Activated CD8-positive, alpha-beta T cell treated with anti-CD3 and anti-CD28 coated beads for 36 hours (primary cell): ENCODE data around the gene TM4SF4. TPM values are rescaled to one million over a fixed set of nuclear protein-coding genes. Genes with fewer than 3 reads are reported as not detected.
"Not testable (repeated sequence)": the region's sequence is repeated elsewhere in the genome, so short reads cannot be mapped to it uniquely, and the experiment has no call there.

ENCODE experiments used
- ATAC-seq: fragments of 200-7000 bp; cut with Tn5 transposase; one replicate; pipeline ENCODE4 v1.10.0; 2021; ENCODE audit warnings: mild to moderate bottlenecking, moderate library complexity
- CTCF ChIA-PET: fragments of 350-600 bp; sonication (Branson Sonifier 250); formaldehyde crosslinking; loops from one replicate; lab custom pipeline; 2021; ENCODE audit warnings: antibody characterized with exemption; lab: Charles Lee
- POLR2A ChIA-PET: fragments of 350-600 bp; sonication (Branson Sonifier 250); formaldehyde crosslinking; loops from one replicate; lab custom pipeline; 2021; ENCODE audit warnings: antibody characterized with exemption; lab: Charles Lee
- DNase-seq: peaks from one replicate; pipeline ENCODE4 v3.0.0-alpha.2; 2020
- H3K27ac Mint-ChIP-seq: one replicate; pipeline ENCODE4 v1.8.0; 2021; ENCODE audit warnings: mild to moderate bottlenecking, mixed read lengths
- H3K27me3 Mint-ChIP-seq: one replicate; pipeline ENCODE4 v1.8.0; 2021; ENCODE audit warnings: mixed read lengths
- H3K36me3 Mint-ChIP-seq: one replicate; pipeline ENCODE4 v1.8.0; 2021; ENCODE audit warnings: low read depth, mixed read lengths
- H3K4me1 Mint-ChIP-seq: one replicate; pipeline ENCODE4 v1.8.0; 2021; ENCODE audit warnings: low read depth, mixed read lengths
- H3K4me3 Mint-ChIP-seq: one replicate; pipeline ENCODE4 v1.8.0; 2021; ENCODE audit warnings: mild to moderate bottlenecking, moderate library complexity, mixed read lengths
- H3K9me3 Mint-ChIP-seq: one replicate; pipeline ENCODE4 v1.8.0; 2021; ENCODE audit warnings: mixed read lengths
- intact Hi-C: fragments of 100-400 bp; cut with micrococcal nuclease; formaldehyde crosslinking; loops from one replicate; pipeline ENCODE4 v1.10.0; 2022
- total RNA-seq, 2 experiments: library from RNA; stranded (reverse); gene quantifications; one replicate each; pipeline ENCODE4 v1.2.3, GENCODE V29; 2021
- TF ChIP-seq, protein P1 (sequence below): fragments of 200-600 bp; IDR thresholded peaks from one replicate; pipeline ENCODE4 v1.8.0; 2022; ENCODE audit warnings: antibody characterized with exemption, mild to moderate bottlenecking

Gene TM4SF4
- total RNA-seq, 2 experiments from 2014 or later = not detected

DNA sequence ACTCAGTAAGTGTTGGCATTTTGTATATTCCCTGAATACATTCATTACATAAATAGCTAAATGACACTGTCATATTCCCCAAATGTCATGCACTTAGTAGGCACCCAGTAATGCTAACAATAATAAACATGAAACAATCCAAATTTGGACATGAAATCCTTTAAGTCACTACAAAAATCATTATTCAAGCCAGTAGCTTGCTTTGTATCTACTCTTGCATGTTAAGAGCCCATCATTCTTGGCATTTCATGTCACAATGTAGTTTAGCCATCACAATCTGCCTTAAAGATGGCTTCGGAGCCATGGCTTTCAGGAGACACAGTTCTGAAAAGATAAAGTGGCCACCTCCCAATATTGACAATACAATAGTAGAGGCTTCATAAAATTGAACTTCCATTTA, 32.9 kb upstream of the TM4SF4 start:
- ChIA-PET CTCF (no interaction called here), POLR2A (no interaction called here)
- intact Hi-C loops = no loop called here
- Mint-ChIP-seq H3K9me3 (no peaks in the 10 kb centered on the region), H3K27me3 (peaks cover 7% of the 10 kb centered on the region), H3K4me3 (no peak overlapping the region), H3K36me3 (no peaks in the 10 kb centered on the region), H3K27ac (no peak overlapping the region), H3K4me1 (no peaks in the 10 kb centered on the region)
- no peak for ATAC-seq
- DNase-seq = no peak
- TF ChIP-seq, protein P1, sequence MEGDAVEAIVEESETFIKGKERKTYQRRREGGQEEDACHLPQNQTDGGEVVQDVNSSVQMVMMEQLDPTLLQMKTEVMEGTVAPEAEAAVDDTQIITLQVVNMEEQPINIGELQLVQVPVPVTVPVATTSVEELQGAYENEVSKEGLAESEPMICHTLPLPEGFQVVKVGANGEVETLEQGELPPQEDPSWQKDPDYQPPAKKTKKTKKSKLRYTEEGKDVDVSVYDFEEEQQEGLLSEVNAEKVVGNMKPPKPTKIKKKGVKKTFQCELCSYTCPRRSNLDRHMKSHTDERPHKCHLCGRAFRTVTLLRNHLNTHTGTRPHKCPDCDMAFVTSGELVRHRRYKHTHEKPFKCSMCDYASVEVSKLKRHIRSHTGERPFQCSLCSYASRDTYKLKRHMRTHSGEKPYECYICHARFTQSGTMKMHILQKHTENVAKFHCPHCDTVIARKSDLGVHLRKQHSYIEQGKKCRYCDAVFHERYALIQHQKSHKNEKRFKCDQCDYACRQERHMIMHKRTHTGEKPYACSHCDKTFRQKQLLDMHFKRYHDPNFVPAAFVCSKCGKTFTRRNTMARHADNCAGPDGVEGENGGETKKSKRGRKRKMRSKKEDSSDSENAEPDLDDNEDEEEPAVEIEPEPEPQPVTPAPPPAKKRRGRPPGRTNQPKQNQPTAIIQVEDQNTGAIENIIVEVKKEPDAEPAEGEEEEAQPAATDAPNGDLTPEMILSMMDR = no peak

DNA sequence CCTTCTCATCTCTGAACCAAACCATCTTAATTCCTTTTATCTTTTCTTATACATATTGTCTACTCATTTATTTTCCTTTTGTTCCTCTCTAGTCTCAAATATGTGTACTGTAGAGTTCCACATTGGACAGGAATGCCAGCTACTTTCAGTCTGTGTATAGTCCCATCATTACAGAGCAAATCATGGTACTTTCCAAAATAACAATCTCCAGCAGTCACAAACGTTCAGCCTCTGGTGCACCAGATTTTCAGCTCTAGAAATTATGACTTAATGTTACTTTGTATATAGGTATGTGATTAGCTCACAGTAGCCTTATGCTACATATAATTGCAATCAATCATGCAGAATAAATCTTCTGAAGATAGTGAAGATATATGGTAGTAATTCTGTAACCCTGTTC, 32.5 kb upstream of the TM4SF4 start:
- TF ChIP-seq, protein P1 = no peak
- Mint-ChIP-seq H3K9me3 (no peaks in the 10 kb centered on the region), H3K27ac (no peak overlapping the region), H3K4me3 (no peak overlapping the region), H3K27me3 (peaks cover 7% of the 10 kb centered on the region), H3K4me1 (no peaks in the 10 kb centered on the region), H3K36me3 (no peaks in the 10 kb centered on the region)
- no peak for DNase-seq
- ATAC-seq = no peak
- intact Hi-C loops = no loop called here
- ChIA-PET CTCF (no interaction called here), POLR2A (no interaction called here)

DNA sequence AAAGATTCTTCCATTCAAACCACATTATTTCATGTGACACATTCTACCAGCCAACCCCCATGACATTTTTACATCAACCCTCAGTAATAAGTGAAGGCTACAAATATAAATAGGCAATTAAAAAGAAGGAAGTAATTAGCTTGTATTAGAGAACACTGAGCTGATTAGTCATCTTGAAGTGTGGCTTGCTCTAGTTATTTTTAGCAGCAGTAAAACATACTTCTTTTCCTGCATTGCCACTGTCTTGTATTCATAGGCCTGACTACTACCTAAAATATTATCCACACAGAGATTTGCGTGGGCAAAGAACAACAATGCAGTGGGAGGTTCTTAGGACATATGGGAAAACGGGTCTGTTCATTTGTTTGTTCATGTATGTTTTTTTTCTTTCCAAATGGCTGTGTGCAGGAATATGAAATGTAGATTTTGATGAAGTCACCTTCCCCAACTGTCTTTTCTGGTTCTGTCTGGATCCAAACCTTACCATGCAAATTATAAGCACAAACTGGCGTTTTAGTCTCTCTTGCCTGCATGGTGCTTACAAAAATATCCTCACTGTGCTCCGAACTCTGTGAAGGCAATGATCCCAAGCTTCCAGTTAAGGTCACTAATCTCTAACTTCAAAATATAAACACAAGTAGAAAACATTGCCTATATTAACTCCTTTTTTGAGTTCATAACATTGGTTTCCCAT, 31.5 kb upstream of the TM4SF4 start:
- ChIA-PET POLR2A (no interaction called here), CTCF (no interaction called here)
- Mint-ChIP-seq H3K27ac (no peak overlapping the region), H3K9me3 (no peaks in the 10 kb centered on the region), H3K4me1 (no peaks in the 10 kb centered on the region), H3K27me3 (peaks cover 7% of the 10 kb centered on the region), H3K4me3 (no peak overlapping the region), H3K36me3 (no peaks in the 10 kb centered on the region)
- TF ChIP-seq, protein P1 = no peak
- intact Hi-C loops = no loop called here
- DNase-seq = no peak
- no peak for ATAC-seq

DNA sequence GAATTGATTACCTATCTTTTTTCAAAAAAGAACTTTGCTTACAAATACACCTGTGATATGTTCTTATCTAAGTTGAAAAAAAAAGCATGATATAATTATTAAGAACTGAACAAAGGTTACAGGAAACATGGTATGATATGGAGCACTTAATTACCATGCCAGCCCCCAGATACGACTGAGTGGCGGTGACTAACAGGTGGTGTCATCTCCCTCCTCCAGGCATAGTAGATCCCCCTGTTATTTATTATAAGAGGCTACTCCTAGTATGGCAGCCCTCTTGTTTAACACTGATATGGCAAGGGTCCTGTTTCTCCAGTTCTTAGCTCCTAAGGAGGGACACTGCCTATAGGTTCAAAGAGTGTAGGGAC, 31.0 kb upstream of the TM4SF4 start:
- intact Hi-C loops = no loop called here
- POLR2A ChIA-PET = no interaction called here
- Mint-ChIP-seq H3K4me1 (no peaks in the 10 kb centered on the region), H3K4me3 (no peak overlapping the region), H3K27ac (no peak overlapping the region), H3K36me3 (no peaks in the 10 kb centered on the region), H3K9me3 (no peaks in the 10 kb centered on the region), H3K27me3 (peaks cover 7% of the 10 kb centered on the region)
- DNase-seq = no peak
- ATAC-seq = no peak
- CTCF ChIA-PET = no interaction called here
- TF ChIP-seq, protein P1 = no peak

DNA sequence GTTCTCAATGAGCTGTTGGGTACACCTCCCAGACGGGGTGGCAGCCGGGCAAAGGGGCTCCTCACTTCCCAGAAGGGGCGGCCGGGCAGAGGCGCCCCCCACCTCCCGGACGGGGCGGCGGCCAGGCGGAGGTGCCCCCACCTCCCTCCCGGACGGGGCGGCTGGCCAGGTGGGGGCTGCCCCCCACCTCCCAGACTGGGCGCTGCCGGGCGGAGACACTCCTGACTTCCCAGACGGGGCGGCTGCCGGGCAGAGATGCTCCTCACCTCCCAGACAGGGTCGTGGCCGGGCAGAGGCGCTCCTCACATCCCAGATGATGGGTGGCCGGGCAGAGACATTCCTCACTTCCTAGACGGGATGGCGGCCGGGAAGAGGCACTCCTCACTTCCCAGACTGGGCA, 29.6 kb upstream of the TM4SF4 start:
- CTCF ChIA-PET, H3K36me3 Mint-ChIP-seq, POLR2A ChIA-PET, H3K4me1 Mint-ChIP-seq, H3K4me3 Mint-ChIP-seq, H3K9me3 Mint-ChIP-seq, DNase-seq, H3K27ac Mint-ChIP-seq, ATAC-seq, H3K27me3 Mint-ChIP-seq, intact Hi-C loops: not testable (repeated sequence)
